Measurements from ENCODE around the gene PRDM16. TPM values are rescaled to one million over a fixed set of nuclear protein-coding genes. Genes with fewer than 3 reads are reported as not detected.

The PRDM16 gene
- polyA plus RNA-seq, 1 of the 3 experiments (the other 2 are of a cell fraction): not detected

- DNase-seq: no peak
- Histone ChIP-seq H3K9me3 (no peaks in the 10 kb centered on the region), H3F3A (replicated peaks; ENCODE audit: insufficient read depth) (no peaks in the 10 kb centered on the region), H3K27ac (ENCODE audit: low read depth in 2 of 2, low read length in 1 of 2) (no peak overlapping the region), H3K27me3 (ENCODE audit: insufficient read depth) (no peaks in the 10 kb centered on the region), H3K9me2 (no peaks in the 10 kb centered on the region), H3K36me3 (replicated peaks in 1 of 2; ENCODE audit: control insufficient read depth in 1 of 2, insufficient read depth in 2 of 2, low read length in 1 of 2) (no peaks in the 10 kb centered on the region), H2AFZ (ENCODE audit: low read depth) (no peak overlapping the region), H3K4me3 (ENCODE audit: low read depth in 2 of 2, low read length in 1 of 2) (no peak overlapping the region), H4K20me1 (ENCODE audit: insufficient read depth) (no peaks in the 10 kb centered on the region), H3K4me2 (no peak overlapping the region), H3K9ac (no peak overlapping the region), H3K79me2 (ENCODE audit: insufficient read depth) (no peaks in the 10 kb centered on the region), H3K4me1 (ENCODE audit: control insufficient read depth in 1 of 2, insufficient read depth in 2 of 2, low read depth in 1 of 2, low read length in 1 of 2) (peaks cover 0 to 4% of the 10 kb centered on the region in 2 experiments; a peak in 1 of 4 replicates)
- ChIA-PET POLR2A (no interaction called here), CTCF (no interaction called here)
- TF ChIP-seq USF2 (IDR thresholded peaks at IDR 0.05; ENCODE audit: borderline replicate concordance, low read depth, low read length) (no peak), RAD21 (IDR thresholded peaks at IDR 0.05; ENCODE audit: low read length) (no peak), PBX3 (IDR thresholded peaks at IDR 0.05) (no peak), USF1 (IDR thresholded peaks at IDR 0.05; ENCODE audit: borderline replicate concordance, low read depth) (no peak), YY1 (IDR thresholded peaks at IDR 0.05; ENCODE audit: low read depth) (no peak), ELF1 (IDR thresholded peaks at IDR 0.05) (no peak), POLR2AphosphoS5 (IDR thresholded peaks at IDR 0.05; ENCODE audit: low read depth, low read length) (no peak), REST (IDR thresholded peaks at IDR 0.05; ENCODE audit: low read depth, low read length) (no peak), MAX (IDR thresholded peaks at IDR 0.05; ENCODE audit: low read depth) (no peak), ZBTB33 (IDR thresholded peaks at IDR 0.05; ENCODE audit: borderline replicate concordance, low read depth) (no peak), EZH2phosphoT487 (IDR thresholded peaks at IDR 0.05; ENCODE audit: borderline replicate concordance, low read depth) (no peak), MXI1 (IDR thresholded peaks at IDR 0.05; ENCODE audit: low read depth, low read length) (no peak), CHD2 (IDR thresholded peaks at IDR 0.05; ENCODE audit: low read length, partially characterized antibody) (no peak)
- 84% methylated on average over 7 of the region's 14 CpGs for WGBS (ENCODE audit: low lambda C conversion rate)
Measured at GRCh38 chr1:3167255-3167654, 98.3 kb downstream of the PRDM16 start.

All from SK-N-SH (cell line).